MM.1S (cell line): ENCODE measurements around the gene PPP2R2D.

ENCODE experiments used
- DNase-seq: peaks from one replicate; pipeline ENCODE4 v3.0.0-alpha.2; 2015
- H2AFZ ChIP-seq: fragments of 300-600 bp; sonication (generic); 2 replicates; pipeline ENCODE4 v1.6.0; 2016; ENCODE audit warnings: antibody characterized with exemption, low read length
- H3F3A ChIP-seq: fragments of 300-600 bp; sonication (generic); 2 replicates; pipeline ENCODE4 v1.6.1; 2016; ENCODE audit warnings: mild to moderate bottlenecking, antibody characterized with exemption, low read length, moderate library complexity, mixed read lengths; ENCODE audit not compliant: insufficient read depth
- H3K27ac ChIP-seq: fragments of 300-600 bp; sonication (generic); 2 replicates; pipeline ENCODE4 v1.5.1; 2016; ENCODE audit warnings: mild to moderate bottlenecking, low read length
- H3K27me3 ChIP-seq: fragments of 300-600 bp; sonication (generic); replicated peaks from 2 replicates; pipeline ENCODE4 v1.6.0; 2016; ENCODE audit warnings: low read length; ENCODE audit not compliant: insufficient read depth
- H3K36me3 ChIP-seq: fragments of 300-600 bp; sonication (generic); replicated peaks from 2 replicates; pipeline ENCODE4 v1.6.1; 2016; ENCODE audit warnings: mild to moderate bottlenecking, low read length, mixed read lengths; ENCODE audit not compliant: insufficient read depth
- H3K4me1 ChIP-seq: fragments of 300-600 bp; sonication (generic); 2 replicates; pipeline ENCODE4 v1.6.1; 2016; ENCODE audit warnings: low read length, mixed read lengths
- H3K4me2 ChIP-seq: fragments of 300-600 bp; sonication (generic); 2 replicates; pipeline ENCODE4 v1.6.0; 2016; ENCODE audit warnings: low read depth, low read length
- H3K4me3 ChIP-seq: fragments of 300-600 bp; sonication (generic); 2 replicates; pipeline ENCODE4 v1.5.1; 2016; ENCODE audit warnings: low read length, mixed read lengths
- H3K79me2 ChIP-seq: fragments of 300-600 bp; sonication (generic); 2 replicates; pipeline ENCODE4 v1.6.1; 2016; ENCODE audit warnings: mixed run types, low read length, mixed read lengths
- H3K9ac ChIP-seq: fragments of 300-600 bp; sonication (generic); 2 replicates; pipeline ENCODE4 v1.6.1; 2016; ENCODE audit warnings: low read length, mixed read lengths
- H3K9me2 ChIP-seq: fragments of 300-600 bp; sonication (generic); replicated peaks from 2 replicates; pipeline ENCODE4 v1.6.1; 2016; ENCODE audit warnings: mild to moderate bottlenecking, low read length, mixed read lengths; ENCODE audit not compliant: insufficient read depth
- H3K9me3 ChIP-seq: fragments of 300-600 bp; sonication (generic); replicated peaks from 2 replicates; pipeline ENCODE4 v1.6.1; 2016; ENCODE audit warnings: mild to moderate bottlenecking, low read length, mixed read lengths; ENCODE audit not compliant: insufficient read depth
- H4K20me1 ChIP-seq: fragments of 300-600 bp; sonication (generic); 2 replicates; pipeline ENCODE4 v1.6.1; 2016; ENCODE audit warnings: mild to moderate bottlenecking, low read length, moderate library complexity, mixed read lengths; ENCODE audit not compliant: insufficient read depth
- EZH2 ChIP-seq: fragments of 300-600 bp; sonication (generic); optimal IDR thresholded peaks from 2 replicates; pipeline ENCODE3; 2017; ENCODE audit warnings: low read depth, mild to moderate bottlenecking, antibody characterized with exemption, low read length, mixed read lengths
- EZH2phosphoT487 ChIP-seq: fragments of 300-600 bp; sonication (generic); IDR thresholded peaks from 2 replicates; pipeline ENCODE4 v1.6.1; 2018; ENCODE audit warnings: antibody characterized with exemption, low read length
- TF ChIP-seq, protein P1 (sequence below): fragments of 300-600 bp; sonication (generic); IDR thresholded peaks from 2 replicates; pipeline ENCODE4 v1.5.1; 2016; ENCODE audit warnings: antibody characterized with exemption, low read length, mixed read lengths

Gene PPP2R2D

GRCh38 chr10:131991726-131992125 is 90.9 kb downstream of the PPP2R2D start:
- Histone ChIP-seq H3K27me3 (no peaks in the 10 kb centered on the region), H3K9me3 (no peaks in the 10 kb centered on the region), H3K36me3 (no peaks in the 10 kb centered on the region), H3K4me1 (no peaks in the 10 kb centered on the region), H3K79me2 (no peaks in the 10 kb centered on the region), H3K4me2 (no peak overlapping the region), H4K20me1 (no peaks in the 10 kb centered on the region), H3K4me3 (no peak overlapping the region), H3K9ac (no peak overlapping the region), H2AFZ (no peak overlapping the region), H3K27ac (no peak overlapping the region), H3F3A (no peaks in the 10 kb centered on the region), H3K9me2 (no peaks in the 10 kb centered on the region)
- TF ChIP-seq, protein P1, sequence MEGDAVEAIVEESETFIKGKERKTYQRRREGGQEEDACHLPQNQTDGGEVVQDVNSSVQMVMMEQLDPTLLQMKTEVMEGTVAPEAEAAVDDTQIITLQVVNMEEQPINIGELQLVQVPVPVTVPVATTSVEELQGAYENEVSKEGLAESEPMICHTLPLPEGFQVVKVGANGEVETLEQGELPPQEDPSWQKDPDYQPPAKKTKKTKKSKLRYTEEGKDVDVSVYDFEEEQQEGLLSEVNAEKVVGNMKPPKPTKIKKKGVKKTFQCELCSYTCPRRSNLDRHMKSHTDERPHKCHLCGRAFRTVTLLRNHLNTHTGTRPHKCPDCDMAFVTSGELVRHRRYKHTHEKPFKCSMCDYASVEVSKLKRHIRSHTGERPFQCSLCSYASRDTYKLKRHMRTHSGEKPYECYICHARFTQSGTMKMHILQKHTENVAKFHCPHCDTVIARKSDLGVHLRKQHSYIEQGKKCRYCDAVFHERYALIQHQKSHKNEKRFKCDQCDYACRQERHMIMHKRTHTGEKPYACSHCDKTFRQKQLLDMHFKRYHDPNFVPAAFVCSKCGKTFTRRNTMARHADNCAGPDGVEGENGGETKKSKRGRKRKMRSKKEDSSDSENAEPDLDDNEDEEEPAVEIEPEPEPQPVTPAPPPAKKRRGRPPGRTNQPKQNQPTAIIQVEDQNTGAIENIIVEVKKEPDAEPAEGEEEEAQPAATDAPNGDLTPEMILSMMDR = no peak
- no peak for TF ChIP-seq EZH2phosphoT487
- TF ChIP-seq EZH2 = no peak
- DNase-seq = no peak

- no peaks in the 10 kb centered on the region for H3K9me3 ChIP-seq
- DNase-seq = no peak
- H3K27me3 ChIP-seq = 0 out of 2 replicates have a peak, but pooled peaks cover 1% of the 10 kb centered on the region
- no peak overlapping the region for H3K4me2 ChIP-seq
- H3K79me2 ChIP-seq = no peaks in the 10 kb centered on the region
- H3K36me3 ChIP-seq = no peaks in the 10 kb centered on the region
- no peaks in the 10 kb centered on the region for H3K9me2 ChIP-seq
- no peaks in the 10 kb centered on the region for H3K4me1 ChIP-seq
- H3F3A ChIP-seq = no peaks in the 10 kb centered on the region
- H4K20me1 ChIP-seq = no peaks in the 10 kb centered on the region
- no peak overlapping the region for H3K9ac ChIP-seq
- no peak overlapping the region for H3K4me3 ChIP-seq
- no peak overlapping the region for H2AFZ ChIP-seq
- H3K27ac ChIP-seq = no peak overlapping the region
- TF ChIP-seq EZH2 (no peak), EZH2phosphoT487 (no peak)
- TF ChIP-seq, protein P1 = no peak
Observed at GRCh38 chr10:131993275-131993674, 92.5 kb downstream of the PPP2R2D start.

DNA sequence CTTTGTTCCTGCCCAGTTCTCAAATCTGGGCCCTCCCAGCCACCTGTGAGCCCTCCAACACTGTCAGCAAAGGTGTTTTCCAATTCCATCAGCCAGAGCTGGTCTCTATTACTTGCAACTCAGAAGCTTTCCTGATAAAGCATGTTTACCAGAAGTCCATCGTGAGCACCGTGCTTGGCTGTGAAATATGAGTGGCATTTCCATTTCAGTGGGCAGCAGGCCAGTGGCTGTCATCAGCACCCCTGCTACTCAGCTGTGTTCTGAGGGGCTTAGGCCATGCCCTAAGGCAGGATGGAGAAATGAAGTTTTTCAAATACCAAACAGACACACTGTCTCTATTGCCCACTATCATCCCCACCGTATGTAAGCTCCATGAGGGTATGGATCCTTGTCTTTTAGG is 93.6 kb downstream of the PPP2R2D start:
- no peaks in the 10 kb centered on the region for H3K79me2 ChIP-seq
- H3K9me2 ChIP-seq = no peaks in the 10 kb centered on the region
- no peaks in the 10 kb centered on the region for H4K20me1 ChIP-seq
- no peak overlapping the region for H2AFZ ChIP-seq
- H3F3A ChIP-seq = no peaks in the 10 kb centered on the region
- 0 out of 2 replicates have a peak, but pooled peaks cover 6% of the 10 kb centered on the region for H3K27me3 ChIP-seq
- DNase-seq = no peak
- no peak overlapping the region for H3K27ac ChIP-seq
- H3K4me2 ChIP-seq = no peak overlapping the region
- no peaks in the 10 kb centered on the region for H3K4me1 ChIP-seq
- no peaks in the 10 kb centered on the region for H3K9me3 ChIP-seq
- no peak overlapping the region for H3K9ac ChIP-seq
- no peaks in the 10 kb centered on the region for H3K36me3 ChIP-seq
- TF ChIP-seq, protein P1 = no peak
- TF ChIP-seq EZH2 (no peak), EZH2phosphoT487 (no peak)
- H3K4me3 ChIP-seq = no peak overlapping the region
